NCI-H345 treated with DMSO at 0.1 percent for 48 hours (cell line): ENCODE measurements around the gene WDR53.
"Not testable (repeated sequence)": the region's sequence is repeated elsewhere in the genome, so short reads cannot be mapped to it uniquely, and the experiment has no call there.

Experiments
- DNase-seq: peaks from one replicate; lab custom pipeline; 2025; ENCODE audit not compliant: unreplicated experiment; lab: John Stamatoyannopoulos, UW

Gene WDR53

DNA sequence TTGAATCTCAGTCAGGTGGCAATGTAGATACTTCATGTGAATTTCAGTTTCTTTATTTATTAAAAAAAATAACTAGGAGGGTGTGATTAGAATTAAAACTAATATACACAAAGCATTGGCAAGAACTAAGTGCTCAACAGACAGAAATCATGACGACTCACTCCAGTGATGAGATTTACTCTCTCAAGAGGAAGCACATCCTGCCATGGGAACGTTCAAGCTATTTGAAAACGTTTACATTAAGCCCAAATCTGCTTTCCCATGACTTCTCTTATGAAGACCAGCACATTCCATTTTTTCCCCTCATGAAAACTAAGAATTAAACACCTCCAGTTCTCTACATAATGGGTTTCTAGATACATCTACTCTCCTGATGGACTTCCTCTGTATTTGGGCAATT, 8.5 kb downstream of the WDR53 start:
- no peak for DNase-seq

DNA sequence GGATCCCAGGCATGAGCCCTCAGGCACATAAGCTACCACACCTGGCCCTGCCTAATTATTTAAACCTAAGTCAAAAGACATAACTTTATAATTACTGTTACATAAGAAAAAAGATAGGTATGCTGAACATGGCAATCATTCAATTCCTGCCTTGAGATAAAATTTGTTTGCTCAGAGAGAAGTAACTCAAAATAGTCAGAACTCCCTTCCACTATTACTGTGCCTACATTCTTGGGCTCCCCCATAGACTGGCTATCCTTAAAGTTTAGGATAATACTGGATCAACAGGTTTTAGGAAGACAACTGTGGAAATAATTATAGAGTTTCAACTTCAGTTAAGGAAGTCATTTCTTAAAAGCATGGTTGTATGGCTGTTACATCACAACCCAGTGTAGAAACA, 9.9 kb downstream of the WDR53 start:
- no peak for DNase-seq

DNA sequence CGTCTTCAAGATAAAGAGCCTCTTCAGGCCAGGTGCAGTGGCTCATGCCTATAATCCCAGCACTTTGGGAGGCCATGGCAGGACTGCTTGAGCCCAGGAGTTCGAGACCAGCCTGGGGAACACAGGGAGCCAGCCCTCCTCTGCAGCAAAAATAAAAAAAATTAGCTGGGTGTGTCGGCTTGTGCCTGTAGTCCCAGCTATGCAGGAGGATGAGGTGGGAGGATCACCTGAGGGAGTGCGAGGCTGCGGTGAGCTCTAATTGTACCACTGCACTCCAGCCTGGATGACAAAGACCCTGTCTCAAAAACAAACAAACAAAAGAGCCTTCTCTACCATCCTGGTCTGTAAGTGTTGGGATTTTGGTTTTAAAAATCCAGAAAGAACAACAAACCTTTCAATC, 11.1 kb downstream of the WDR53 start:
- no peak for DNase-seq

DNA sequence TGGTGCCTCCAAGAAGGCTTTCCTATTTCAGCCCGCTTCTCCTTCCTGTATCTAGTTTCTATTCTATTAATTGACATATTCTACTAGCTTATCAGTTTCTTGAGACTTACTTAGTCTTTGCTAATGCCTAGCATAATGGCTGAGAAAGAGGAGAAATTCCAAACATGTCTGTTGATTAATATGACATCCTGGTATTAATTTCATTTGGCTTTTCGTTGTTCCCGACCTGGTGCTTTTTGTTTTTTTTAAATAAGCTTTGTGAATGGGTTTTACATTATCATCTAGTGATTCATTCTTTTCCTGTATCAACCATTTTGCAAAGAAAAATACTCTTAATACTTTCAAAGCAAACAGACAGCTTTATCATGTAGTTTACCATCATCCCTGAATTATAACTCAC, 13.1 kb downstream of the WDR53 start:
- DNase-seq = no peak

DNA sequence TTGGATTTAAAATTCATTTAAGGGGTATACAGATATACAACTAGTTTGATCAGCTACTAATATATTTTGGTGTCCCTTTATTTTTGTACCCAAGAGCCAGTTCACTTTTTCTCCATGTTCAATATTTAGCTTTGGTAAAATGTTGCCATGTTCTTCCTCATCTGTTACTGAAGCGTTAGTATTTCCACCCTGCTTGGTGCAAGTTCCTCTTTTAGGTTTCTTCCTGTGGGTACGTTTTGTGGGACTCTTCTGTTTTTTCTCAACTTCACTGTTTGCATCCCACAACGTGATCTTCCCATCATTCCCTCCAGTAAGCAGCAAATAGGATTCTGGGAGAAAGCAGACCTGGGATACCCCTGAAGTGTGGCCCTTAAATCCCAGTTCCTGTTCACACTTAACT, 14.1 kb downstream of the WDR53 start:
- no peak for DNase-seq

DNA sequence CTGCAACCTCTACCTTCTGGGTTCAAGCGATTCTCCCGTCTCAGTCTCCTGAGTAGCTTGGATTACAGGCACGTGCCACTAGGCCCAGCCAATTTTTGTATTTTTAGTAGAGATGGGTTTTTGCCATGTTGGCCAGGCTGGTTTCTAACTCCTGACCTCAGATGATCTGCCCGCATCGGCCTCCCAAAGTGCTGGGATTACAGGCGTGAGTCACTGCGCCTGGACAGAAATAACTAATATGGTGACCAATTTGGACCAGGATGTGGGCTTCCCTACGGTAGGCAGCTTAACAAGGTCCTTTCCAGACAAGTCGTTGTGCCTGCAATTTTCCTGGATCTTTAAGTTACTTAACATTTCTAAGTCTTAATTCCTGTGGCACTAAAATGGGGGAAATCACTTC, 14.8 kb downstream of the WDR53 start:
- no peak for DNase-seq

DNA sequence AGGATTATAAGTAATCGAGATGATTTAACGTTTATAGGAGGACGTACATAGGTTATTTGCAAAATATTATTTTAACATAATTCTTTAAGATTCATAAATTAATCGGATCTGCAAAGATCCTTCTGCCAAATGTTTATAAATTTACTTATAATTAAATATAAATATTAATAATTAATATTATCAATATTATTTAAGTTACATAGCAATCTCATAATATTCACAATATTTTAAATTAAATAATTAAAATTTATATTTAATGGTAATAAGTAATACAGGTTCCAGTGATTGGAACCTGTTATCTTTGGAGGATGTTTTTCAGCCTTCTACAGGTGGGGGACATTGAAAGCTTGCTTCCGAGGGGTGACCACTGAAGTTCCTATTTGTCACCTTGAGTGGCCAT, 16.1 kb downstream of the WDR53 start:
- DNase-seq = no peak

DNA sequence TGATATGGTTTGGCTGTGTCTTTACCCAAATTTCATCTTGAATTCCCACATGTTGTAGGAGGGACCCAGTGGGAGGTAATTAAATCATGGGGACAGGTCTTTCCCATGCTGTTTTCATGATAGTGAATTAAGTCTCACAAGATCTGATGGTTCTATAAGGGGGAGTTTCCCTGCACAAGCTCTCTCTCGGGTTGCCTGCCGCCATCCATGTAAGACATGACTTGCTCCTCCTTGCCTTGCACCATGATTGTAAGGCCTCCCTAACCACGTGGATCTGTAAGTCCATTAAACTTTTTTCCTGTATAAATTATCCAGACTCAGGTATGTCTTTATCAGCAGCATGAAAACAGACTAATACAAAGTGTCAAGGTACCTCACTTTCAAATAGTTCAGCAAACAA, 18.2 kb downstream of the WDR53 start:
- not testable (repeated sequence) for DNase-seq

DNA sequence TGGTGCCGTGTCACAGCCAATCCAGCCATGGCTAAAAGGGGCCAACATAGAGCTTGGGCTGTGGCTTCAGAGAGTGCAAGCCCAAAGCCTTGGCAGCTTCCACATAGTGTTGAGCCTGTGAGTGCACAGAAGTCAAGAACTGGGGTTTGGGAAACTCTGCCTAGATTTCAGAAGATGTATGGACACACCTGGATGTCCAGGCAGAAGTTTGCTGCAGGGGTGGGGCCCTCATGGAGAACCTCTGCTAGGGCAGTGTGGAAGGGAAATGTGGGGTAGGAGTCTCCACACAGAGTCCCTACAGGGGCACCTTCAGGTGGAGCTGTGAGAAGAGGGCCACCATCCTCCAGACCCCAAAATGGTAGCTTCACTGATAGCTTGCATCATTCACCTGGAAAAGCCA, 19.0 kb downstream of the WDR53 start:
- DNase-seq = not testable (repeated sequence)

DNA sequence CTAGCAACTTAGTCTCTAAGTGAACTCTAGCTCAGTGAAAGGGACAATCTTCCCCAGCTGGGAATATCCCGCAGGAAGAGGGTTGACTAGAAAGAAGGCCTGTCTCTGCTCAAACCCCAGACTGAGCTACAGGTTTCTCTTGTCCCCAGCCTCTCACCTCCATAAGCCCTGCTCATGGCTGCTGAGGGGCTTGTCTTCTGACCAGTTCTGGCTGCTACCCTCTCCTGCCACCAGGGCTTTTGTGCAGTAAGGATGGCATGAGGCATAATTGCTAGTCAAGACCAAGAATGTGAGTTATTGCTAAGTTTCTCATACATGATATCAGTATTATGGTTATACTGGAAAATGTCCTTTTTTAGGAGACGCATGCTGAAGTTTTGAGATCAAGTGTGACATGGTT, 21.3 kb downstream of the WDR53 start:
- DNase-seq = no peak

DNA sequence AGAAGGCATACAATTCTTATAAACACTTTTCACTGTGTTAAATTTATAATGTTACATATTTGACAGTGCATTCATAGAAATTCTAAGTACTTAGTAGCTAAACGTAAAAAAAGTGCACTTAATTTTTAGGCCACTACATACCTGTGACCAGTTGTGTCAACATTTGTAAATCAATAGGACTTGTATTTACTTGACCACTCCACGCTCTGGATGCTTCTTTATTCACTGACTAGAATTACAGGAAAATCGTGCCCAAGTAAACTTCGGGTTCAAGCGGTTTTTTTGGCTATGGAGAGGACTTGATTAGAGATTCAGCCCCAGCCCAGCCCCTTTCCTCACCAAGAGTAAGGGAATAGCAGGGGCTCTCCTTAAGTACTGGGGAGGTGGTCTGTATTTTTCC, 21.8 kb downstream of the WDR53 start:
- no peak for DNase-seq

DNA sequence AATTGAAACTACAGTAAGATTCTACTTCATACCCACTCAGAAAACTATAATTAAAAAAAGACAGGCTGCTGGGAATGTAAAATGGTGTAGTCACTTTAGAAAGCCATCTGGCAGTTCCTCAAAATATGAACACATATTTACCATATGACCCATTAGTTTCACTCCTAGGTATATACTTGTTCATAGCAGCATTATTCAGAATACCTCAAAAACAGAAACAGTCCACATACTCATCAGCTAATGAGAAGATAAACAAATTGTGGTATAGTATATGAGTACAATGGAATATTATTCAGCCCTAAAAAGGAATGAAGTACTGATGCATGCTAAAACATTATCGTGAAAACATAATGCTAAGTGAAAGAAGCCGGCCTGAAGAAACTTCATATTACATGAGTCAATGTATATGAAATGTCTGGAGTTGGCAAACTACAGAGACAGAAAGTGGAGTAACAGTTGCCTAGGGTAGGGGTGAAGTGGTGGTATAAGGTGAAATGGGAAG, 23.8 kb downstream of the WDR53 start:
- DNase-seq = no peak

DNA sequence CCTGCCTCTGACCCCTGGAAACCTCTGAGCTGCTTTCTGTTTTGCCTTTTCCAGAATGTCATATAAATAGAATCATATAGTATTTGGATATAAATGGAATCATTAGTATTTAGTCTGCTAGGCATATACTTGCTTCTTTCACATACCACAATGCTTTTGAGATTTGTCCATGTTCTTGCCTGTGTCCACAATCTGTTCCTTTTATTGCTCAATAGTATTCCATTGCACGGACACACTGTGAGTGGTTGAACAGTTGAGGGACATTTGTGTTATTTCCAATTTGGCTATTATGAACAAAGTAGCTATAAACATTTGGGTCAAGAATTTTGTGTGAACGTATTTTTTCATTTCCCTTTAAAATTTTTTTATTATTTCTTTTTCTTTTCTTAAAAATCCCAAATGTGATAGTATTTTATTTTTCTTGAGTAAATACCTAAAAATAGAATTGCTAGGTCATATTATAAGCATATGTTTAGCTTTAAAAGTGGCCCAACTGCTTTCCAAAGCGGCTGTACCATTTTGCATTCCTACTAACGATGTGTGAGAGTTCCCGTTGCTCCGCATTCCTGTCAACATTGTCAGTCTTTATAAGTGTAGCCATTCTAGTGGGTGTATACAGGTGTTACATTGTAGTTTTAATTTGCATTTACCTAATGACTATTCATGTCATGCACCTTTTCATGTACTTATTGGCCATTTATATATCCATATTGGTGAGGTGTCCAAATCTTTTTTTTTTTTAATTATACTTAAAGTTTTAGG, 26.5 kb downstream of the WDR53 start:
- no peak for DNase-seq

DNA sequence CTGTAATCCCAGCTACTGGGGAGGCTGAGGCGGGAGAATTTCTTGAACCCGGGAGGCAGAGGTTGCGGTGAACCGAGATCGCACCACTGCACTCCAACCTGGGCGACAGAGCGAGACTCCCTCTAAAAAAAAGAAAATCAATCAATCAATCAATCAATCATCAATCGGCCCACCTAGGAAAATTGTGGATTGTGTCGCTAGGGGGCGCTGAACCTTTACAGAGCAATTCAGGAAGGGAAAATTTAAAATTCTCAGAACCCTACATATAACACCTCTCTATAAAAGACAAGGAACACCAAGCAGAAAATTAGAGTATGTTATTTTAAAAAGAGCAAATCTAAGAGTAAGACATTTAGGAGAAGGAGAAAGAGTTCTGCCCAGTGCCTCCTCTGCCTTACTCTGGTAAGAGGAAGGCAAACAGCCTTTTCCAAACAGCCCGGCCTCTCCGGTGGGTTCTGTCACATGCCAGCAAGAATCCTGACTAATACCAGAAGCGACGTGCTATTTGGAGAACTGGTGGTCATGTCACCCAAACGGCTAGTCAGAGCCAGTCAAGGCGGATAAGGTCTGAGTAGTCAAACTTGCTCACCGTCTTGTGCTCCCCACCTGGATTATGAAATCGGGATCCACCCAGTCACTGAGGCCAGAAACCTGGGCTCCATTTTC, 30.9 kb downstream of the WDR53 start:
- peak; percentile 18 for DNase-seq

DNA sequence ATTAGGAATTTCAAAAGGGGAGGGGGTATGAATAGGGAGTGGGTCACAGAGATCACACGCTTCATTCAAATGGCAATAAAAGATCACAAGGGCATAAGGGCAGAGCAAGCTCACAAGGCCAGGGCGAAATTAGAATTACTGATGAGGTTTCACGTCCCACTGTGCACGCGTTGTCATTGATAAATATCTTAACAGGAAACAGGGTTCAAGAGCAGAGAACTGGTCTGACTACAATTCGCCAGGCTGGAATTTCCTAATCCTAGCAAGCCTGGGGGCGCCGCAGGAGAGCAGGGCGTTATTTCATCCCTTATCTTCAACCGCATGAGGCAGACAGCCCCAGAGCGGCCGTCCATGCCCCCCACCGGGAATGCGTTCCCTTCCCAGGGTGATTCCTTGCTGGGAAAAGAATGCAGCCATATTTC, 35.1 kb downstream of the WDR53 start:
- no peak for DNase-seq

DNA sequence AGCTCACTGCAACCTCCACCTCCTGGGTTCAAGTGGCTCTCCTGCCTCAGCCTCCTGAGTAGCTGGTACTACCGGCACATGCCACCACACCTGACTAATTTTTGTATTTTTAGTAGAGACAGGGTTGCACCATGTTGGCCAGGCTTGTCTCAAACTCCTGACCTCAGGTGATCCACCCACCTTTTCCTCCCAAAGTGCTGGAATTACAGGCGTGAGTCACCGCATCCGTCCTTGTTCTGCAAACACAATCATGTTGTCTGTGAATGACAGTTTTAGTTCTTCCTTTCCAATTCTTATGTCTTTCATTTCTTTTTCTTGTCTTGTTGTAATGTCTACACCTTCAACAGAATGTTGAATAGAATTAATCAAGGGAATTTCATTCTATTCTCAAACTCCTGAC, 36.9 kb downstream of the WDR53 start:
- DNase-seq = no peak

DNA sequence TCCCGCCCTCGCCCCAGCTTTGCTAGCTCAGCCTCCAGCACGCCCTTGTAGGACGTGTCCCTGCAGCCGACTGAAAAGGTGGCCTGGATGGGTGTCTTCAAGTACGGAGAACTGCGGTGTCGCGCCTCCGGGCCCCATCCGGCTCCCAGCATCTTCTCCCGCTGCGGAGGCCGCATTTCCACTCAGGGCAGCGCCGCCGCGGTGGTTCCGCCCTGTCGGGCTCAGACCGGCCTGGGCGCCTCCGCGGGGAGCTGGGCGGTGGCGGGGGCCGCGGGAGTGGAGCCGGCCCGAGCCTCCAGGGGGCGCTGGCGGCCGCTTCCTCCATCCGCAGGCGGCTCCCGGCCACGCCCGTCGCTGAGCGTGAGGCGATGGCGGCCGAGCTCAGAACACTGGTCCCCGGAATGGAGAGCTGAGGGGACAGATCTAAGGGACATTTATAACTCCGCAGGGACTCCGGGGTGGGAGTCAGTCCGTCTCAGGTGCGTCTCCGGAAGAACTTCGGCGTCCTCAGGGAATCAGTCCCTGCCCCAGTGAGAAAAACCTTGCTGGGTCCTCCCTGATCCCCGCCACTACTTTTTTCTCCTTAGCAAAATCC, 39.6 kb downstream of the WDR53 start:
- peak; percentile 72 for DNase-seq

DNA sequence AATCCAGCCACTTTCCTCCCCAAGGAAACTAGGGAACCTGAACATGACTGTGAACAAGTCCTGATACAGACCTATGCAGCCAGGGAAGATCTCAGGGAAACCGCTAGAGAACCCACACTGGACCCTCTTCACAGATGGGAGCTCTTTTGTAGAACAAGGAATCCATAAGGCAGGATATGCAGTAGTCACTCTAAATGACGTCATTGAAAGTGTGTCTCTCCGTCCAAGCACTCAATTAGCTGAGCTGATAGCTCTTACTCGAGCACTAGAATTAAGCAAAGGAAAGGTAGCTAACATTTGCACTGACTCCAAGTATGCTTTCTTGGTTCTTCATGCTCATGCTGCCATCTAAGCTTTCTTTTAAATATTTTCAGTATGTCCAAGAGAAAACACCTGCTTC, 43.2 kb downstream of the WDR53 start:
- DNase-seq = no peak

DNA sequence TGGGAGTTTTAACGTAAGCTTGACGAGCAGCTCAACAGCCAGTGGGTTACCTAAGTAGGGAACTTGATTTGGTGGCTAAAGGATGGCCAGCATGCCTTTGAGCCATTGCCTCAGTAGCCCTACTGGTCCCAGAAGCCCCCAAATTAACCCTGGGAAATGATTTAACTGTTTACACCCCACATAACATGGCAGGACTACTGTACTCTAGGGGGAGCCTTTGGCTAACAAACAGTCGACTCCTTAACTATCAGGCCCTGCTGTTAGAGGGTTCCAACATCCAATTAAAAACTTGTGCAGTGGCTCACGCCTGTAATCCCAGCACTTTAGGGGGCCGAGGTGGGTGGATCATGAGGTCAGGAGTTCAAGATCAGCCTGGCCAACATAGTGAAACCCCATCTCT, 43.8 kb downstream of the WDR53 start:
- no peak for DNase-seq

DNA sequence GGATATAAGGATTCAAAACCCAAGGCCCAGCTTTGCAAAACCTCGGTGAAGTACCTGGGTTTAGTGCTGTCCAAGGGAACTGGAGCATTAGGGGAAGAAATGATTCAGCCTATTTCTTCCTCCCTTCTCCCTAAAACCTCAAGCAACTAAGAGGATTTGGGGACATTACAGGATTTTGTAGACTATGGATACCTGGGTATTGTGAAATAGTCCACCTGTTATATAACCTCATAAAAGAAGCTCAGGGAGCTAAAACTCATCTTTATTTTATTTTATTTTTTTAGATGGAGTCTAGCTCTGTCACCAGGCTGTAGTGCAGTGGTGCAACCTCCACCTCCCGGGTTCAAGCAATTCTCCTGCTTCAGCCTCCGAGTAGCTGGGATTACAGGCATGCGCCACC, 44.5 kb downstream of the WDR53 start:
- no peak for DNase-seq

DNA sequence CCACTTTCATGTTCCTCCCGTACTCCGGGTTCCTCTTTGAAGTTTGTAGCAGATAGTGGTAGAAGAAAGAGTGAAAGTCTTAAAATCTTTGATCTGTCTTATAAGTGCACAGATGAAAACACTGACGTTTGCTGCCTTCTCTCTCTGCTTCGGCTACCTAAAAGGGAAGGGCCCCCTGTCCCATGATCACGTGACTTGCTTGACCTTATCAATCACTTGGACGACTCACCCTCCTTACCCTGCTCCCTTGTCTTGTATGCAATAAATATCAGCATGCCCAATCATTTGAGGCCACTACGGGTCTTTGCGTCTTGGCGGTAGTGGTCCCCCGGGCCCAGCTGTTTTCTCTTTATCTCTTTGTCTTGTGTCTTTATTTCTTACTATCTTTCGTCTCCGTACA, 47.1 kb downstream of the WDR53 start:
- not testable (repeated sequence) for DNase-seq

DNA sequence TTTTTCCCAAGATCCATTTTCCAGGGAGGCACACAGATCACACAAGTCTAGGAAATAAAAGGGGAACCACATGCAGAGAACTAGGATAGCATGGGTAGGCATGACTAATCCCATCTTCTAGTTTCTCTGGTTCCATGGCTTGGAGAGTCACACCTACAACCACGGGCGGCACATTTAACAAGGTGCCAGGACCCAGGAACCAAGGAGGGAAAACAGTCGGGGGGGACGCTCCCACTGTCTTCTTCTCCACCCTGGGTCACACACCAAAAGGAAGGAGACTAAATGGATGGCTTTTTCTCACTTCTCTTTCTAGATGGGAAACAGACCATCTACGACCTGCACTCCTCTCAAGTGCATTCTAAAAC, 48.7 kb downstream of the WDR53 start:
- no peak for DNase-seq
